Tibial nerve (tissue), 4 donors: ENCODE measurements around the gene AKT3. TPM values are rescaled to one million over a fixed set of nuclear protein-coding genes. Genes with fewer than 3 reads are reported as not detected.

Experiments
- DNase-seq, 2 donors: peaks; one replicate each; pipeline ENCODE4 v3.0.0-alpha.2; 2019; ENCODE audit warnings: low spot score in 2 of 2
- H3K27ac ChIP-seq, 4 donors: fragments of 200-600 bp; sonication (generic) in 3 of 4; one replicate each; pipeline ENCODE4 v1.5.1; 2017 to 2019; ENCODE audit warnings: mild to moderate bottlenecking in 1 of 4
- H3K27me3 ChIP-seq, 2 donors: fragments of 200-600 bp; sonication (generic) in 1 of 2; one replicate each; pipeline versions ENCODE4 v1.5.1 to v1.6.0; 2017 to 2019
- H3K36me3 ChIP-seq, 3 donors: fragments of 200-600 bp; sonication (generic); one replicate each; pipeline ENCODE4 v1.5.1; 2018 to 2019
- H3K4me1 ChIP-seq, 4 donors: fragments of 200-600 bp; sonication (generic) in 3 of 4; one replicate each; pipeline ENCODE4 v1.5.1; 2017 to 2019
- H3K4me3 ChIP-seq, 4 donors: fragments of 200-600 bp; sonication (generic) in 3 of 4; one replicate each; pipeline ENCODE4 v1.5.1; 2017 to 2019; ENCODE audit warnings: mild to moderate bottlenecking in 1 of 4, moderate library complexity in 1 of 4
- H3K9me3 ChIP-seq, 4 donors: fragments of 200-600 bp; sonication (generic) in 3 of 4; one replicate each; pipeline ENCODE4 v1.5.1; 2017 to 2019
- EP300 ChIP-seq, 2 donors: sonication (generic); formaldehyde crosslinking; IDR thresholded peaks; one replicate each; pipeline ENCODE4 v1.6.1; 2017; ENCODE audit warnings: antibody characterized with exemption in 2 of 2, mild to moderate bottlenecking in 1 of 2
- POLR2A ChIP-seq, 2 donors: fragments of 450-650 bp; IDR thresholded peaks; one replicate each; pipeline ENCODE4 v1.6.1; 2017; ENCODE audit warnings: antibody characterized with exemption in 2 of 2, mild to moderate bottlenecking in 2 of 2, moderate library complexity in 2 of 2
- WGBS, 2 donors: methylation state at CpG; one replicate each; pipeline ENCODE4 v1.1.5; 2018; 5-methylcytosine and 5-hydroxymethylcytosine counted together
- total RNA-seq, 4 donors: library from RNA; depleted of rRNA; stranded (reverse); fragments of >200 nt; gene quantifications; one replicate each; pipeline ENCODE4 v1.1.0, GENCODE V29; 2016
- TF ChIP-seq, protein P1 (sequence below), 5 experiments: fragments of 200-600 bp in 3 of 5; fragments of 450-650 bp in 2 of 5; sonication (generic) in 3 of 5; IDR thresholded peaks; one replicate each; pipeline ENCODE4 v1.5.1; 2016 to 2019; ENCODE audit warnings: antibody characterized with exemption in 5 of 5, mild to moderate bottlenecking in 3 of 5, moderate library complexity in 2 of 5

The AKT3 gene
- total RNA-seq, 4 donors from 2014 or later, result 58.8 to 76.0 (median 69.2) TPM

DNA sequence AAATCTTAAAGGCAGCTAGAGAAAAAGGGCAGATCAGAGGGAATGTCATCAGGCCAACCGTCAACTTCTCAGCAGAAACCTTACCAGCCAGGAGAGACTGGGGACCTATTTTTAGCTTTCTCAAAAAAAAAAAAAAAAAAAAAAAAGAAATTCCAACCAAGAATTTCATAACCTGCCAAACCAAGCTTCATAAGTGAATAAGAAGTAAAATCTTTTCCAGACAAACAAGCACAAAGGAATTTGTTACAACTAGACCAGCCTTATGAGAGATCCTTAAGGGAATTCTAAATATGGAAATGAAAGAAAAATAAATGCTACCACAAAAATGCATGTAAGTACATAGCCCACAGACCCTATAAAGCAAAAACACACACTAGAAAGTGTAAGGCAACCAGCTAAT, 267.7 kb downstream of the AKT3 start:
- TF ChIP-seq EP300 (IDR thresholded peaks at IDR 0.05) (no peak), POLR2A (IDR thresholded peaks at IDR 0.05) (no peak)
- TF ChIP-seq, protein P1, sequence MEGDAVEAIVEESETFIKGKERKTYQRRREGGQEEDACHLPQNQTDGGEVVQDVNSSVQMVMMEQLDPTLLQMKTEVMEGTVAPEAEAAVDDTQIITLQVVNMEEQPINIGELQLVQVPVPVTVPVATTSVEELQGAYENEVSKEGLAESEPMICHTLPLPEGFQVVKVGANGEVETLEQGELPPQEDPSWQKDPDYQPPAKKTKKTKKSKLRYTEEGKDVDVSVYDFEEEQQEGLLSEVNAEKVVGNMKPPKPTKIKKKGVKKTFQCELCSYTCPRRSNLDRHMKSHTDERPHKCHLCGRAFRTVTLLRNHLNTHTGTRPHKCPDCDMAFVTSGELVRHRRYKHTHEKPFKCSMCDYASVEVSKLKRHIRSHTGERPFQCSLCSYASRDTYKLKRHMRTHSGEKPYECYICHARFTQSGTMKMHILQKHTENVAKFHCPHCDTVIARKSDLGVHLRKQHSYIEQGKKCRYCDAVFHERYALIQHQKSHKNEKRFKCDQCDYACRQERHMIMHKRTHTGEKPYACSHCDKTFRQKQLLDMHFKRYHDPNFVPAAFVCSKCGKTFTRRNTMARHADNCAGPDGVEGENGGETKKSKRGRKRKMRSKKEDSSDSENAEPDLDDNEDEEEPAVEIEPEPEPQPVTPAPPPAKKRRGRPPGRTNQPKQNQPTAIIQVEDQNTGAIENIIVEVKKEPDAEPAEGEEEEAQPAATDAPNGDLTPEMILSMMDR (IDR thresholded peaks at IDR 0.05), result no peak
- WGBS, 2 donors, result 75 to 93% methylated on average over 1 of the region's 1 CpG

GRCh38 chr1:243580984-243581383, 269.1 kb downstream of the AKT3 start:
- Histone ChIP-seq H3K27ac (no peak overlapping the region), H3K27me3 (no peaks in the 10 kb centered on the region), H3K4me3 (no peak overlapping the region), H3K4me1 (no peaks in the 10 kb centered on the region), H3K36me3 (peaks cover 0 to 58% (median 0%) of the 10 kb centered on the region in 3 donors), H3K9me3 (peaks cover 0 to 75% (median 24%) of the 10 kb centered on the region in 4 donors)
- DNase-seq, result no peak
- TF ChIP-seq EP300 (IDR thresholded peaks at IDR 0.05) (no peak), POLR2A (IDR thresholded peaks at IDR 0.05) (no peak)
- TF ChIP-seq, protein P1 (IDR thresholded peaks at IDR 0.05), result no peak
- 100% methylated on average over 1 of the region's 1 CpG for WGBS, 2 donors

More for the DNA sequence above, 267.7 kb downstream of the AKT3 start:
- H3K4me1 ChIP-seq, result no peaks in the 10 kb centered on the region
- no peak for DNase-seq
- peaks cover 0 to 66% (median 19%) of the 10 kb centered on the region in 4 donors for H3K9me3 ChIP-seq
- no peak overlapping the region for H3K27ac ChIP-seq
- H3K4me3 ChIP-seq, result no peak overlapping the region
- peaks cover 0 to 59% (median 0%) of the 10 kb centered on the region in 3 donors for H3K36me3 ChIP-seq
- no peaks in the 10 kb centered on the region for H3K27me3 ChIP-seq

DNA sequence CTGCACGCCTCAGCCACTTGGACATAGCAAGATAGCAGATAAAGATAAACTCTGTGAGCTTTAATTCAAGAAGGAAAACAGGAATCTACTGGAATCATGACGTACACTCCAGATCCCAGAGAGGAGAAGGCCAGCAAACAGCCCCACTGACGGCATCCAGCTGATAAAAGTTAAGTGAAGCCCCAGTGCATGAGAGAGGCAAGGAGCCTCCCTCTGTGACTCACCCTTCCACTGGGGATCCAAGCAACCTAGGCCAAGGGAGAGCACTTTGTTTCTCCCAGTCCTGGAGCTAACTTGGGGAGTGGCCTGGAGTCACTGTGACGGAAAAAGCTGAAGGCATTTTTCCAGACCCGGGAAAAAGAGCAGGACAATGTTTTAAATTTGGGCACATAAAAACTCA, 270.0 kb downstream of the AKT3 start:
- Histone ChIP-seq H3K4me1 (no peaks in the 10 kb centered on the region), H3K27me3 (no peaks in the 10 kb centered on the region), H3K9me3 (peaks cover 0 to 66% (median 21%) of the 10 kb centered on the region in 4 donors), H3K36me3 (peaks cover 0 to 51% (median 0%) of the 10 kb centered on the region in 3 donors), H3K4me3 (no peak overlapping the region), H3K27ac (no peak overlapping the region)
- 69 to 85% methylated on average over 5 of the region's 5 CpGs for WGBS, 2 donors
- no peak for DNase-seq
- TF ChIP-seq POLR2A (IDR thresholded peaks at IDR 0.05) (no peak), EP300 (IDR thresholded peaks at IDR 0.05) (no peak)
- TF ChIP-seq, protein P1 (IDR thresholded peaks at IDR 0.05), result no peak

DNA sequence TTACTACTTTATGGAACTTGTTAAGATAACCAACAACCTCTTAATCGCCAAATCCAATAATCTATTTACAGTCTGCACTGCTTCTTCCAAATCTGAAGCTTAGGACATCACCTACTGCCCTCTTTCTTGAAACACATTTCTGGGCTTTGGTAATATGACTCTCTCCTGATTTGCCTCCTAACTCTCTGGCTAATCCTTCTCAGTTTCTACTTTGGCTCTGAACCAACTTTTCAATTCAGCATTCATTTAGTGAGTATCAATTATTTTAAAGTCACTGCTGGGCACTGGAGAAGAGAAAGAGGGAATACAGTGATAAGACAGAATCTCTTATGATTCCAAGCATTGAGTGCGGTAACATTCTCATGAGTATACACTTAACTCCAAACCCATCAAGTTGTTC, 275.0 kb downstream of the AKT3 start:
- Histone ChIP-seq H3K4me3 (no peak overlapping the region), H3K4me1 (no peaks in the 10 kb centered on the region), H3K9me3 (peaks cover 0 to 16% (median 5%) of the 10 kb centered on the region in 4 donors), H3K27me3 (no peaks in the 10 kb centered on the region), H3K27ac (no peak overlapping the region), H3K36me3 (peaks cover 0 to 37% (median 0%) of the 10 kb centered on the region in 3 donors)
- WGBS, 2 donors, result 88 to 89% methylated on average over 2 of the region's 2 CpGs
- DNase-seq, result no peak
- TF ChIP-seq EP300 (IDR thresholded peaks at IDR 0.05), result no peak
- TF ChIP-seq, protein P1 (IDR thresholded peaks at IDR 0.05), result no peak
- TF ChIP-seq POLR2A (IDR thresholded peaks at IDR 0.05), result no peak

DNA sequence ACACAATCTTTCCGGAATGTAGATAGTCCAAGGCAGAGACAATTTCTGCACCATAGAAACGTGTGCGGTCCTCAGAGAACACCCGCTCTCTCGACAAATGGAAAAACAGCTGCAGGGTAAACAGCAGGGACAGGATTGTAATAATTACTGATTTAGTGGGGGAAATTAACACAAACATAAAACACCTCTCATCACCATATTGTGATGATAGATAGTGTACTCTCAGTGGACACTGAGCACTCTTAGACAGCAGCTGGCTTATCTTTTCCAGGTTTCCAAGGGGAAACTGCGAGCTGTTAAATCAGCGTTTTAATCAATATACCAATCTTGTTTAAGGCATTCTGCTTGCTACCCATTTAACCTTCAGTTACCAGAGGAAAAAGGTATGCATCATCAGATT, 277.1 kb downstream of the AKT3 start:
- no peak for DNase-seq
- no peaks in the 10 kb centered on the region for H3K4me1 ChIP-seq
- TF ChIP-seq, protein P1 (IDR thresholded peaks at IDR 0.05), result no peak
- no peak for TF ChIP-seq EP300 (IDR thresholded peaks at IDR 0.05)
- no peak for TF ChIP-seq POLR2A (IDR thresholded peaks at IDR 0.05)
- 90 to 92% methylated on average over 7 of the region's 7 CpGs for WGBS, 2 donors
- no peaks in the 10 kb centered on the region for H3K27me3 ChIP-seq
- H3K4me3 ChIP-seq, result no peak overlapping the region
- H3K9me3 ChIP-seq, result peaks cover 0 to 13% (median 5%) of the 10 kb centered on the region in 4 donors
- H3K36me3 ChIP-seq, result peaks cover 0 to 24% (median 0%) of the 10 kb centered on the region in 3 donors
- H3K27ac ChIP-seq, result no peak overlapping the region
